Epithelial cell of esophagus (primary cell): ENCODE results near the gene DNMT3B.
A peak's percentile ranks its signal among the peaks of the same experiment; 100 is the strongest.
"Not testable (repeated sequence)": the region's sequence is repeated elsewhere in the genome, so short reads cannot be mapped to it uniquely, and the experiment has no call there.

ENCODE experiments used
- DNase-seq: peaks from one replicate; pipeline ENCODE4 v3.0.0; 2010; ENCODE audit warnings: low read depth
- H3K4me3 ChIP-seq: 2 replicates; pipeline ENCODE4 v1.5.1; 2011; ENCODE audit warnings: mild to moderate bottlenecking, low read length, control low read depth
- TF ChIP-seq, protein P1 (sequence below): IDR thresholded peaks from 2 replicates; pipeline ENCODE4 v1.5.1; 2011; ENCODE audit warnings: low read depth, mild to moderate bottlenecking, low read length, control low read depth, inconsistent platforms; ENCODE audit not compliant: insufficient read depth; ENCODE audit errors: missing control alignments

The DNMT3B gene

GRCh38 chr20:32761831-32762753 is at the start of gene DNMT3B:
TSS of gene DNMT3B (plus strand) at chr20:32762385. CDS start at chr20:32780324, 17,939 bp downstream.
- H3K4me3 ChIP-seq: peak within 1 kb of the TSS; percentile 57

DNA sequence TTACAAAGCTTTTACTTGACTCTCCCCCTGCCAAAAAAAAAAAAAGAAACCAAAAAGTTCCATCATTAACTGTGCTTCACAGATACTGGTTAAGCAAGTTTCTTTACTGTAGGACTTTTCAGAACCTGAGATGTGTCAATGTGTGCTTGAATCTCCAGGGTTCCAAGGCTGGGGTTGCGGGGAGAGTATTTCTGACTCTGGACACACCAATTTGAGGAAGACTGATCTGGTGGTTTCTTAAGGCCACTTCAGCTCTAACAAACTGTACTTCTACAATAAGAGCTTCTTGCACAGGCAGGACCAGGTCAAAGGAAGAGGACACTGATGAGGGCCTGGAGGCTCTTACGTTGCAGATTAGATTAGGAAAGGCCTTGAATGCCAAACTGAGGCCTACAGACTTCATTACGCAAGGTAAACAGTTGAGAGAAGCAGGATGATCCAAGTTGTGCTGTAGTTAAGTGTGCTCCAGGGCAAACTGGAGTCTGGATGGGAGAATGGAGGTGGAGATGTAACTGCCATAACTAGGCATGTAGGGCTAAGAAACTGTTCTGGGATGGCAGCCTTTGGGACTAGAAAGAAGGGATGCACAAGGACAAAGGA is 43.3 kb upstream of the DNMT3B start:
- H3K4me3 ChIP-seq: no peak overlapping the region
- TF ChIP-seq, protein P1, sequence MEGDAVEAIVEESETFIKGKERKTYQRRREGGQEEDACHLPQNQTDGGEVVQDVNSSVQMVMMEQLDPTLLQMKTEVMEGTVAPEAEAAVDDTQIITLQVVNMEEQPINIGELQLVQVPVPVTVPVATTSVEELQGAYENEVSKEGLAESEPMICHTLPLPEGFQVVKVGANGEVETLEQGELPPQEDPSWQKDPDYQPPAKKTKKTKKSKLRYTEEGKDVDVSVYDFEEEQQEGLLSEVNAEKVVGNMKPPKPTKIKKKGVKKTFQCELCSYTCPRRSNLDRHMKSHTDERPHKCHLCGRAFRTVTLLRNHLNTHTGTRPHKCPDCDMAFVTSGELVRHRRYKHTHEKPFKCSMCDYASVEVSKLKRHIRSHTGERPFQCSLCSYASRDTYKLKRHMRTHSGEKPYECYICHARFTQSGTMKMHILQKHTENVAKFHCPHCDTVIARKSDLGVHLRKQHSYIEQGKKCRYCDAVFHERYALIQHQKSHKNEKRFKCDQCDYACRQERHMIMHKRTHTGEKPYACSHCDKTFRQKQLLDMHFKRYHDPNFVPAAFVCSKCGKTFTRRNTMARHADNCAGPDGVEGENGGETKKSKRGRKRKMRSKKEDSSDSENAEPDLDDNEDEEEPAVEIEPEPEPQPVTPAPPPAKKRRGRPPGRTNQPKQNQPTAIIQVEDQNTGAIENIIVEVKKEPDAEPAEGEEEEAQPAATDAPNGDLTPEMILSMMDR: no peak
- no peak for DNase-seq

More at GRCh38 chr20:32761831-32762753, at the start of gene DNMT3B:
- TF ChIP-seq, protein P1: no peak
- peak; percentile 49 for DNase-seq

GRCh38 chr20:32727683-32728082 is 34.5 kb upstream of the DNMT3B start:
- DNase-seq: no peak
- TF ChIP-seq, protein P1: no peak
- H3K4me3 ChIP-seq: no peak overlapping the region

DNA sequence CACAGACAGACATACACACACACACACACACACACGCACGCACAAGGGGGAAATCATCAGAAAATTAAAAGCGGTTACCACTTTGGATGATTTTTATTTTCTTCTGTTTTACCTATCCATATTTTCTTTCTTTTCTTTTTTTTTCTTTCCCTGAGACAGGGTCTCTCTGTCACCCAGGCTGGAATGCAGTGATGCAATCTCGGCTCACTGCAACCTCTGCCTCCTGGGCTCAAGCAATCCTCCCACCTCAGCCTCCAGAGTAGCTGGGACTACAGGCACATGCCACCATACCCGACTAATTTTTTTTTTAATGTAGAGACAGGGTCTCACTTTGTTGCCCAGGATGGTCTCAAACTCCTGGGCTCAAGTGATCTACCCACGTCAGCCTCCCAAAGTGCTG is 33.8 kb upstream of the DNMT3B start:
- not testable (repeated sequence) for H3K4me3 ChIP-seq, DNase-seq

GRCh38 chr20:32729334-32729733 is 32.9 kb upstream of the DNMT3B start:
- H3K4me3 ChIP-seq, DNase-seq: not testable (repeated sequence)

DNA sequence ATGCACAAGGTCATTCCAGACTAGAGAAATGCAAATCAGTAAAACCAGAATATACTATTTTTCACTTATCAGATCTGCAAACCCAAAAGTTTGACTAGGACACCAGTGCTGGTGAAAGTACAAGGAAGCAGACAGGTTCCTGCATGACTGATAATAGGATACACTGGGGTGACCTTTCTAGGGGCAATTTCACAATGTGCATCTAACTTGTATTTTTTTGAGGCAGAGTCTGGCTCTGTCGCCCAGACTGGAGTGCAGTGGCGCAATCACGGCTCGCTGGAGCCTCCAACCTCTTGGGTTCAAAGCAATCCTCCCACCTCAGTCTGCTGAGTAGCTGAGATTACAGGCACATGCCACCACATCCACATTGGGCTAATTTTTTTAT is 30.3 kb upstream of the DNMT3B start:
- TF ChIP-seq, protein P1: no peak
- DNase-seq: peak; percentile 63
- no peak overlapping the region for H3K4me3 ChIP-seq

GRCh38 chr20:32737371-32738223 is 24.6 kb upstream of the DNMT3B start:
- DNase-seq: peak; percentile 41
- TF ChIP-seq, protein P1: no peak
- no peak overlapping the region for H3K4me3 ChIP-seq
